UCSD-AML1 (cell line): ENCODE measurements around the gene ATG2B.
"Not testable (repeated sequence)": the region's sequence is repeated elsewhere in the genome, so short reads cannot be mapped to it uniquely, and the experiment has no call there.

Experiments used
- DNase-seq: peaks from one replicate; lab custom pipeline; 2025; ENCODE audit not compliant: unreplicated experiment; lab: John Stamatoyannopoulos, UW

The ATG2B gene

DNA sequence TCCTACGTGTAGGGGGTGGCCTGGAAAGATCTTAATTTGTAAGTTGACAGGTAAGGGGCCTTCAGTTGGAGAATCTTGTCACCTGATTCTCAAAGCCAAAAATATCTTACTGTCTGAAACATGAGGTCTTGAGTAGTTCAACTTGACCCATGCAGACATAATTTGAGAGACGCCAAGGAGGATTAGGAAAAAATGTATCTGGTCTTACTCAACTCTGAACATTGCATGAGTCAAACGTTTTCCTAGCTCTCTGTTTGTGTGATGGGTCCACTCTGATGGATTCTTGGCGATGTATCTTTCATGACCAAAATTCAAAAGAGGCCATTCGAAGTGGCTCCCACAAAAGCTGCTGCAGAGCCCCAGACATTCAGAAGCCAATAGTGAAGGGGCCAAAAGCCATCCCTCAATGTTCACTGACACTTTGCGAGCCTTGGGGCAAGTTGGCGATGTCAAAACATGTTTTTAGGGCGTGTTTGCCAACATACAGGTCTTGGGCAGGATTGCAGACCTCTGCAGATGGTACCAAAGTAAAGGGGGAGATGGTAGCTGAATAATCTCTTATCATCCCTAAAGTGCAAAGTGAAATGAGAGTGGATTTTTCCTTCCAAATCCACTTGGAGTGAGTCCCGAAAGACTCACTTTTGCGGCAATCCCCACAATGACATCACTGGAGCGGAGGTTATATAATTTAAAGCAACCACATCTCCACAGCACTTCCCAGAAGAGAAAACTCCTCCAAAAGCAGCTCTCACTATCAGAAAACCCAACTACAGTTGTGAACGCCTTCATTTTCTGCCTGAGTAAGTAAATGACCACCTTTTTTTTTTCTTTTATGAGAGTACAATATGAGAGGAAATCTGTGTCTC is 107.4 kb downstream of the ATG2B start, which contains the start of gene BDKRB1:
Gene BDKRB1, plus strand, starts transcription at position 710 of the 866 bp plus-strand sequence. CDS start 7,473 bp downstream, outside the sequence.
- DNase-seq = no peak

DNA sequence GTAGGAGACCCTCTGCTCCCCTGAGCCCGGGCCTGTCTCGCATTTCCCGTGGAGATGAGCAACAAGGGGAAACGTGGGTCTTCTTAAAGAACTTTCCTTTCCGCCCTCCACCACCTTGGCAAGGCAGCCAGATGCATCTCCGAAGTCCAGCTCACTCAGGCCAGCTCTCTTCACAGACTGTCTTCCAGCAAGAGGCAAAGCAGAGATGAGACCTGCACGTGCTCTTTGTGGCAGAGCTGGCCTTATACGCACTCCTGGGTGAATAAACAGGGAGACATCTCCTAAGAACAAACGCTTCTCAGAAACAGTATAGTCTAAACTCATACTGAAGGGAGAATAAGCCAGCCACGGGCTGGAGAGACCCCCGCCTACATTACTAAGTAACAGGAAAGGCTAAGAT is 108.5 kb downstream of the ATG2B start:
- DNase-seq = no peak

DNA sequence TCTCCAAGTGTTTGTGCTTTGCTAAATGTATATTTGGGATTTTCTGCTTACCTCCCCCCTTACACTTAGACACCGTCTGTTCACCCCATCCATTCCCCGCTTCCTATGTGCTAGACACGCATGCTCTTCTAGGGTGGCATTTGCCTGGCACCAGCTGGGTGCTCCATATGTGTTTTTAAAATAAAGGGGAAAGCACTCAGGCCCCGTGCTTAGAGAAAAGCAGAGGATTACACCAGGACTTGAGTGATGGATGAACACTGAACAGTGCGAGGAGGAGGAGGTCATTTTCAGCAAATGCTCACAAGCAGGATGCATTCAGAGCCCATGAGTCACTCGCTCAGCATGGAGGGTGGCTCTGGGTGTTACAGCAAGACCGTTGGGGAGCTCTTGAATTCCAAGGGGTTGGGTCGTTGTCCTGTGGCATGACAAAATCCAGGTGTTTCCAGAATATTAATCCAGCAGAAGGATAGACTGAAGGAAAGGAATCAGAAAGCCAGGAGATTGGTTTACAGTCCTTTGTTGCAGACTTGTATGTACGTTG is 110.1 kb downstream of the ATG2B start:
- DNase-seq = no peak

DNA sequence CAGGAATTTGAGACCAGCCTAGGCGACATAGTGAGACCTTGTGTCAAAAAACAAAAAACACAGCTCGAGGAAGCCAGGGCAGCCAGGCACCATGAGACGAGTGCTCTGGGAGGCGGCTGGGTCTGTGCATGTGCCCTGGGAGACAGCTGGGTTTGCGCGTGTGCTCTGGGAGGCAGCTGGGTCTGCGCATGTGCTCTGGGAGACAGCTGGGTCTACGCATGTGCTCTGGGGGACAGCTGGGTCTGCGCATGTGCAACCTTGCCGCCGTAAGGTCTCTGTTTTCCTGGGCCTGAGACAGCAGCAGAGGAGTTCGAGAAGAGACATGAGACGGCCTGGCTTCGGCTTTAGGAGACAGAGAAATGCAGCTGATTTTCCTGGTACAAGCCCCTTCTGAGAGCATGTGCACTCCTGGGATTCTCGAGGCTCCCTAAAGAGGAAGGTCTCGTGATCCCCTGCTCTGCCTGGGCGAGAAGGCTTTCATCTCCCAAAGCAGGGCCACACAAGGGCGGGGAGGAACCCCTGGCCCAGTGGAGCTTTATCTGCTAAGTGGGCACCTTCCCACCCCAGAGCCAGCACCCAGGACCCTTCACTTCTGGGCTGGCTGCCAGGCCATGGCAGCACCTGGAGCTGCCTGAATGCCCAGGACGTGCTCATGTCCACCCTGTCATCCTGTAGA is 110.7 kb downstream of the ATG2B start:
- DNase-seq = no peak

DNA sequence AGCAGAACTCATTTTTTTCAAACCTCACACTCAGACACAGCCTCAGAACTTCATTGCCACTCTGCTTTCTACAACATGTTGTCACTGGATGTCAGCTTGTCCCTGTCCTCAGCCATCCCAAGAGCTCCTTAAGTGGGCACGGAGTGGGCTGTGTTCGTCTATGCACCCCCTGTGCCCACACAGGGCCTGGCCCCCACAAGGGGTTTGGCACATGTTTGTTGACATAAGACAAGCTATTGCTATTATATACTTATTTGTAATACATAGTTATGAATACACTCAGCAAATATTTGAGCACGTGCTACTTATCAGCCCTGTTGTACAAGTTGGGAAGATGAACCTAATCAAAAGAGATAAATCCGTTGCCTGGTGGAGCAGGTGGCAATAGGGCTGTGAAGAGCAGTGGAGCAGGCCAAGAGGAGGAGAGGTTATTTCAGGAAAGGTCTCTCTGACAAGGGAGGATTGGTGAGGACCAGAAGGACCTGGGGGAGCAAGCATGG is 111.4 kb downstream of the ATG2B start:
- no peak for DNase-seq

DNA sequence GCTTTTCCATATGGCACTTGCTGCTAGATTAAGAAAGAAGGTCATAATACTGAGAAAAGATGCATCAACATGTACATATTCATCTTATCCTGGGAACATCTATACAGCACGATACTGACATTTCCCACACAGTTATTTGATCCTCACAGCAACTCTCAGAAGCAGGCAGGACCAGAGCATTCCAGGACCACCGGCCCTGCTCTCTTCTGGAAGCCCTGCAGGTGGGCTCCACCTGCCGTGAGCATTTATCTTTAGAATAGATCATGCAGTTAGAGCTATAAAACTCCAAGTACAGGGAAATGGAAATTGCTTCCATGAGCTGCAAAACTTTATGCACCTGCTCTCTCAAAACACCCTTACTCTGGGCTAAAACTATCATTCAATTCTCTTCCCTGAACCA is 112.7 kb downstream of the ATG2B start:
- no peak for DNase-seq

DNA sequence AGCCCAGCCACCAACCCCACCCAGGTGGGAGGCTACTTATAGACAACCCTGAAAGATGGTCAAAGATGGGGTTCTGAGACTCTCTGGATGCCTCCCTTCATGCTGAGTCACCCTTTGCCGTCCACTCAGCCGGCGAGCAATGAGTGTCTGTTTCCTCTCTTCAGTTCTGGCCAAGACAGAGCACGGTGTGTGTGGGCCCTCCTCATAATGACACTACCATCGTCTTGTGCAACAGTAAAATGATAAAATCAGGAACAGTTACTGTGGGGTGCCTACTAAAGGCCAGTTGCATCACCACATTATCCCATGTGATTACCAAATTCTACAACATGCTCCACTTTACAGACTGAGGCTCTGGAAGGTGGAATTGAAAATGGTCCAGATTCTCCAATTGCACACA is 114.1 kb downstream of the ATG2B start:
- DNase-seq = no peak

DNA sequence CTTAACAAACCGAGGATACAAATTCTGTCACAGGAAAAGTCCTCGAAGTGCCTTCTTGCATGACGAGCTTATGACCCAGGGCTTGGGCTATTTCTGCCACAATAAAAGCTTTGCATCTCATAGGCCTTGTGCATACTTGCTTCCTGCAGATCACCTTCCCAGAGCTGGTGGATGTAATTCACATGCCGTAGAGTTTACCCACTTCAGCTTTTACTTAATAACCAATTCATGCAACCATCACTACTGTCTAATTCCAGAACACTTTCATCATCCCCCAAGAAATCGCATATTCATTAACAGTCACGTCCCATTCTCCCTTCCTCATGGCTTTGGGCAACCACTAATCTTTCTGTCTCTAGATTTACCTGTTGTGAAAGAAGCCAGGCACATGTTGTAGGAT is 116.1 kb downstream of the ATG2B start:
- DNase-seq = no peak

DNA sequence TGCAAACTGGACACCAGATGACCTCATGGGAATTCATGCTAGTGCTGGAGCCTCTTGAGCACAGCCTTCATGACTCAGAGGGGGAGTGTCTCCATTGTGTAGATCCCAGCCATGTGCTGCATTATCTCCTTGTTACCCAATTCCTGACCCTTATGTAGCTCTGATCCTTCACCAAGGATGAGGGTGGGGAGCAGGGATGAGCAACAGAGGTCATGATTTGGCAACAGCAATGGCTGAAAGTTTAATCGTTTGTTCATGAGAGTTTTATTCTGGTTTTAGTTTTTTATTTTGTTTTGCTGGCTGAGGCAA is 116.6 kb downstream of the ATG2B start:
- no peak for DNase-seq

DNA sequence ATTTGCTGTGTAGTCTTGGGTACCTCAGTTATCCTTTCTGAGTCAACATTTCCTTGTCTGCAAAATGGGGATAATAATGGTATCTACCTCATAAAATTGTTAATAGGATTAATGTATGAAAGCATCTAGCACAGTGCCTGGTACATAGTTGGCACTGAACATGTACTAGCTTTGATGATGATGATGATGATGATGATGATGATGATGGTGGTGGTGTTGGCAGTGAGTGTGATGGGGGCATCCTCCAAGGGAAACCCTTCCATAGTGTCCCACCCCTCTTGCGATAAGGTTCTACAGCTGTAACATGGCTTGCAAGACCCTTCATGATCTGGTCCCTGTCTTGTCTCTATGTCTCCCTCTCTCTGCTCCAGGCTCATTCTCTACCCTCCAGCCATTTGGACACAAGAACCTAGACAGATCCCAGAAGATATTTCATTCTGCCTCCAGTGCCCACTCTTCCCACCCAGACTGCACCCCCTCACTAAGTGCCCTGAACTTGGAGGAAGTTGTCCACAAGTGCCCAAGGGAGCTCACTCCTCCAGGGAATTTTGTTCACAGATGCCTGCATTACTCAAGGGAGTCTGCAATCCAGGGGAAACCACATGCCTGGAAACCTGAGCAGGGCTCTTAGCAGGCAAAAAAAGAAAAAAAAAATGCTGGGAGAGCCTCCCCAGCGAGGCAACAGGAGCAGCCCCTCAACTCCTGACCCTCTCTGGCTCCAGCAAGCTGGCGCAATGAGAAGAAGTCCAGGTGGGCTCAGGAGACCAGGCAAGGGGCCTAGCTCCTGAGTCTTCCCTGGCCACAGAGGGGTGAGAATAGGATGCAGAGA is 117.2 kb downstream of the ATG2B start:
- no peak for DNase-seq

DNA sequence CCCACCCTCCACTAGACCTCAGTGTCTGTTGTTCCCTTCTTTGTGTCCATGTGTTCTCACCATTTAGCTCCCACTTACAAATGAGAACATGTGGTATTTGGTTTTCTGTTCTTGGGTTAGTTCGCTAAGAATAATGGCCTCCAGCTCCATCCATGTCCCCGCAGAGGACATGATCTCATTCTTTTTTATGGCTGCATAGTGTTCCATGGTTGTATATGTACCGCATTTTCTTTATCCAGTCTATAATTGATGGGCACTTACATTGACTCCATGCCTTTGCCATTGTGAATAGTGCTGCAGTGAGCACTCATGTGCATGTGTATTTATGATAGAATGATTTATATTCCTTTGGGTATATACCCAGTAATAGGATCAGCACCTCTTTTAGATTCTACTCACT is 118.1 kb downstream of the ATG2B start:
- not testable (repeated sequence) for DNase-seq

DNA sequence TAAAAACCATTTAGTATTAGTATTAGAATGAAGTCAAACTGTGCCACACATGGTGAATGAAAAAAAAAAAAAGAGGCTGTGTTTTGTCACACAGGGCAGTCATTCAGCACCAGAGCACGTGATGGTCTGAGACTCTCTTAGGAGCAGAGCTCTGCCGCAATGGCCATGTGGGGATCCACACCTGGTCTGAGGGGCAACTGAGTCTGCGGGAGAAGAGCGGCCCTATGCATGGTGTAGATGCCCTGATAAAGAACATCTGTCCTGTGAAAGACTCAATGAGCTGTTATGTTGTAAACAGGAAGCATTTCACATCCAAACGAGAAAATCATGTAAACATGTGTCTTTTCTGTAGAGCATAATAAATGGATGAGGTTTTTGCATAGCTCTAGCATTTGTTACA is 119.4 kb downstream of the ATG2B start:
- DNase-seq = no peak

DNA sequence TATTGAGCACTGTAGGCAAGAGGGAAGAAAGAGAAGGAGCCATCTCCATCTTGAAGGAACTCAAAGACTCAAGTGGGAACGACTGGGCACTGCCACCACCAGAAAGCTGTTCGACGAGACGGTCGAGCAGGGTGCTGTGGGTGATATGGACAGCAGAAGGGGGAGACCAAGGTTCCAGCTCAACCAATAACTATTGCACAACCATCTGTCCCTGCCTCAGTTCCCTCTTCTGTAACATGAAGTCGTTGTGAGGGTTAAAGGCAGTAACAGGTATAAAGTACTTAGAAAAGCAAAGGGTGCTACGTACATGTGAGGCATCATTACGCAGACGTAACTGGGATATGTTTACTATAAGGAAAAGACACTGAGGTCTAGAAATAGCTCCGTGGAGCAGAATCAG is 121.0 kb downstream of the ATG2B start:
- DNase-seq = no peak

DNA sequence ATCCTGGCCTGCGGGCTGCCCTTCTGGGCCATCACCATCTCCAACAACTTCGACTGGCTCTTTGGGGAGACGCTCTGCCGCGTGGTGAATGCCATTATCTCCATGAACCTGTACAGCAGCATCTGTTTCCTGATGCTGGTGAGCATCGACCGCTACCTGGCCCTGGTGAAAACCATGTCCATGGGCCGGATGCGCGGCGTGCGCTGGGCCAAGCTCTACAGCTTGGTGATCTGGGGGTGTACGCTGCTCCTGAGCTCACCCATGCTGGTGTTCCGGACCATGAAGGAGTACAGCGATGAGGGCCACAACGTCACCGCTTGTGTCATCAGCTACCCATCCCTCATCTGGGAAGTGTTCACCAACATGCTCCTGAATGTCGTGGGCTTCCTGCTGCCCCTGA is 122.5 kb downstream of the ATG2B start:
- DNase-seq = no peak

DNA sequence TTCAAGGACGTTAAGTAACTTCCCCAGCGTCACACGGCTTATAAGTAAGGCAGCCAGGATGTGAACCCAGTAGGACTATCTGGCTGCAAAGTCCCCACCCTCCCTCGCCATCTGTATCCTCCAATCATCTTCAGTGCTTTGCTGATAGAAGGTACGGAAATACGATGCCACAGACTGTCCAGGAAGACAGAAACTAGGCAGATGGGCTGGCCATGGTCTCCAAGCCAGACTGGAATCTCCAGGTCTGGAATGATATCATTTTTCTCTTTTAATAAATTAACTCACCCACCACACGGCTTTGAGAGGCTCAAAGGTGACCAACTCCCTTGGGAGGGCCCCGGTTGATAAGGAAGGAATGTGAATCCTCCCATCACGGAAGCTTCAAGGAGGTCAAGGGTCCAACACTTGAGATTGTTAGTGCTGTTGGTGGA is 123.4 kb downstream of the ATG2B start:
- DNase-seq = no peak

DNA sequence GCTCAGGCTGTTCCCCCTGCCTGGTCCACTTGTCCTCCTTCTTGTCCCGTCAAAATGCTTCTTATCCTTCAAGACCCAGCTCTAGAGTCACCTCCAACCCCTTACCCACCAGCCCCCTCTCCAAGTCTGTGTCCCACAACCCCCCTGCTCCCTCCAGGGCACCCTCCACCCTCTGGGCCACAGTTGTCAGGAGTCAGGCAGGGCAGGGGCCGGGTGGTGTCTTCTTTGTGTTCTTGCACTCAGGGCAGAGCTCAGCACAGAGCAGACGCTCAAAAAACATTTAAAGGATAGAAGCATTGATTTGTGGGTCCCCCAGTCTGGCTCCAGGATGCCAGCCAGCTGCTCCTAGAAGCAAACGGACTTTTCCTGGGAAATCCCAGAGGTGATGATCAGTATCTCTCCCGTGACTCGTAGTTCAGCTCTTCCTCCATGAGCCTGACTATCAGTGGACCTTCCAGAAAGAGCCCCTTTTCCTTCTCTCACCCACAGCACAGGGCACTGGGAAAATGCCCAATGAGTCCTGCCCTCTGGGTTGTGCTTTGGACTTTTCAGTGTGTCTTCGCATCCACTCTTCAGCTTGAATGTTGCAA is 124.4 kb downstream of the ATG2B start:
- DNase-seq = no peak

DNA sequence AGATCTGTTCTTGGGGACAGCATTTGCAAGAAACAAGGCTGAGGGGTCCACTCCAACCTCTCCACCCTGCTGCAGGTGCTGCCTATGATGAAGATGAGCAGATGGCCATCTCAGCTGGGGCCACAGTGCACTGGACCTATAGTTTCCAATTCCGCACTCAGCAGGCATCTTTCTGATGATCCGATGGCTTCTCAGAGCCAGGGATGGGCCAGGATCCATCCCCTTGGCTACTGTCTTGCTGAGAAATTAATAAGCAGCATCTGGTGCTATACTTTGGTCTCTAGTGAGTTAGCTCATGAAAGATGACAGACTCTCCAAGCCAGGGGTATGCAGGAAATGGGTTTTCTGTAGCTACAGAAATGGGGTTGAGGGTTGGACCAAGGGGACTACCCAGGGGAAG is 125.5 kb downstream of the ATG2B start:
- no peak for DNase-seq

DNA sequence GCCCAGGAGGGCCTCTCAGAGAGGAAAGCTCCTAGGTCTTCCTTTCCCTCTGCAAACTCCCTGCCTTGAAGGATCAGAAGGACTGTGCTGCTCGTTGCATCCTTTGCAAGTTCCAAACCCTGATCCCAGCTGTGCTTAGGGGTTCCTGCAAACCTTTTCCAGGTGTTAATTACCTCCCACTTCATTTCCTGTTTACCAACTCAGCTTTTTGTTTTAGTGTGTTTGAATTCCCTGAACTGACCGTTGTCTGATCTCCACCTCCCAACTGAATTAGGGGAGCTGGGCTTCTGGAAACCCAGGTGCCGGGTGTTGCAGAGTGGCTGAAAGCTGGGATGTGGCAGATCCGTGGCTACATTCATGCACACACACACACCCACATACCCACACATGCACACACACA is 127.7 kb downstream of the ATG2B start:
- no peak for DNase-seq

DNA sequence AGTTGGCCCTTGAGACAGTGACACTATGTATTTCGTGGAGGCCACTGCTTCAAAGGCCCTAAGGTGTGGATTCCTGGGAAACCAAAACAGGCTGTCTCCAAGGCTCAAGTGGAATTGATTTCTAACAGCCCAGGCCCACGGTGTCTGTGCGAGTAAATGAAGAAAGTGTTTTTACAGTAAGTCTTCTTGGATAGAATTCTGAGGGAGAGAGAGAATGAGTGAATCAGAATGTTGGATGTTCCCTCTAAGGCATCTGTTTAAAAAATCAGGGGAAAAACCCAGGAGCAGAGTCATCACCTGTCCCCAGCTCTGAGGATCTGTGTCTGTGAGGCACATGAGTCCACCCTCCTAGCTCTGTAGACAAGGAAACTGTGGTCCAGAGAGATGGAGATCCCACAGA is 129.5 kb downstream of the ATG2B start:
- no peak for DNase-seq

DNA sequence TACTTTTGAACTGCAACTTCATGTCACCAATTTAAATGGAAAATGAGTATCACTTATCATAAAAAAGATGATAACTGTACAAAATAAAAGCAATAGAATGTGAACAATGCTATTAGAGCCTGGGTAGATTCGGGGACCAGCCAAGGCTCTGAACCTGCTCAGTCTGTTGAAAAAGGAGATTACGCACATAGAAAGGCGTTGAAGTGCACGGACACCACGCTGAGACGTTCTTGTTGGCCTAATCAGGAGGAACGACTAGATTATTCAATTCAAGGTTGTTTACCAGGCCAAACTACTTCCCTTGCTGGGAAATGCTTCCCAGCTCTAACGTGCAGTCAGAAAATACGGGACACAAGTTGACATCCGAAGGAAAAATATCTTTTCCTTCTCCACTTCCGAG is 130.6 kb downstream of the ATG2B start:
- no peak for DNase-seq
